NCI-H2081 treated with DMSO at 0.1 percent for 48 hours (cell line): ENCODE data around the gene MARS1.

Experiments
- DNase-seq: peaks from one replicate; lab custom pipeline; 2025; lab: John Stamatoyannopoulos, UW

The MARS1 gene

DNA sequence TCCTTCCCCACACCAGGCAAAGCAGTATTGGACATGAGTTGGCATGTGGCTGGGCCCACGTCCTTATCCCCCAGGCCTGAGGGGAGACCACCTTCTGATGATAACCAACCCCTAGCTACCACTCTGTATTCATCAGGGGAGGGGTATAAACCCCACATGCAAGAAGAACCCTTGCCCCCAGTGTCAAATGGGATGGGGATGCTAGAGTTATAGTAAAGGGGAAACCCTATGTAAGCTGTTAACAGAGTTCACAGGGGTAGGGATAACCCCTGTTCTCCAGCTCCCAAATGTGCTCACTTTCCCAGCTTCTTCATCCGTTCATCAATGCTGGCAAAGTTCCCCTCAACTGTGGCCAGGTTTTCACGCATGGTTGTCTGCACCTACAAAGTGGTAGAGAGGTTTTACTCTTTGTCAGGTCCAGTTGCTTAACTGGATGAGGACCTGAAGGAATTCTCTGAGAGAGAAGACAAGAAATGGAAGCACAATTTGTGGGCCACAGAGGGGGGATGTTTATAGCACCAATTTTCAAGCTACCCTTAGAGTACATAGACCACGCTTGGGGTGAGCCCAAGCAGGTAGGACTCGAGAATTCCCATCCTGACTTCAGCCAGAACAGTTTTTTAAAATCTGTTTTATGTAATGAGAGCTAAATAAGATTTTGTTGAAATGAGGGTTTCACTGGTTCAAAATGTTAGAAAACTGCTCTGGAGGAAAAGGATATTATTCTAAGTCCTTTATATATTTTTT, 42.7 kb downstream of the MARS1 start:
- DNase-seq, result no peak

DNA sequence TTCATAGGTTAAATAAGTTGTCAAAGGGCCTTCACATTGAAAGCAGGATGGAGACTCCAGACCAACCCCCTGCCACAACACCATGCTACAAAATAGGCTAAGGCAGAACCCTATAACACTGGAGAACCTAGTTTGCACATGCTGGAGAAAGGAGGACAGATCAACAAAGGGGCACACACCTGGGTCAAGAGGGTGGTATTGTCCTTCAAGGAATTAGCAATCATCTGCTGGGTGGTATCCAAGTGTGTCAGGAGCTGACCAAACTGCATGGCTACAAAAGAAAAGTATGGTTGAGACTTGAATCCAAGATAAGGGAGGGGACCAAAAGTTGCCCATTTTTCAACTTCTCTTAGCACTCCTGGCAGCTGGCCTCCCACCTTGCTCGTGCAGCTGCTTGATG, 44.0 kb downstream of the MARS1 start:
- DNase-seq, result no peak

GRCh38 chr12:57533108-57533507, 45.2 kb downstream of the MARS1 start:
- no peak for DNase-seq

- no peak for DNase-seq
Observed at GRCh38 chr12:57534250-57534649, 46.4 kb downstream of the MARS1 start.

DNA sequence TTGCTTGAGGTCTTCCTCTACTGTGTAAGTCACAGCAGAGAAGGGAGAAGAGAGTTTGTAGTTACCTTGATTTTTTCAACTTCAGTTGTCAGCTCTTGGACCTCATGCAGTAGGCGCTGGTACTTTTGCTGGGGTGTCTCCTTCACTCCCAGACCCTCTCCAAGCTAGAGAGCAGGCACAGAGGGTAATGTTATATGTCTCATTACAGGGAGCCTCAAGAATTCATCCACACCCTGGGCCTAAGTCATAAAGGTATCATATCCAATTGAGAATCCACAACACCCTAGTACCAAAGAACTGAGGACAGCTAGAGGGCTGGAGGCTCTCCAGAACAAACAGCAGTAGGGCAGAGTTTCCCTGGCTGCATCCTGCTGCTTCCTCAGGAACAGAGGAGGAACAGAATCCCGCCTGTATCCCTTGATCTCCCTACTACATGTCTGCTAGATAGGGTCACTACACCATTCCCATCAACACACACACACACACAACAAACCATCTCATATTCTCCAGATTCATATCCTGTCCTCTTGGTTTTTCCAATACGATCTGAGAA, 47.2 kb downstream of the MARS1 start:
- no peak for DNase-seq

- no peak for DNase-seq
Observed at GRCh38 chr12:57535764-57536596, 48.1 kb downstream of the MARS1 start.

- DNase-seq, result no peak
Observed at GRCh38 chr12:57536597-57536942, 48.7 kb downstream of the MARS1 start.

DNA sequence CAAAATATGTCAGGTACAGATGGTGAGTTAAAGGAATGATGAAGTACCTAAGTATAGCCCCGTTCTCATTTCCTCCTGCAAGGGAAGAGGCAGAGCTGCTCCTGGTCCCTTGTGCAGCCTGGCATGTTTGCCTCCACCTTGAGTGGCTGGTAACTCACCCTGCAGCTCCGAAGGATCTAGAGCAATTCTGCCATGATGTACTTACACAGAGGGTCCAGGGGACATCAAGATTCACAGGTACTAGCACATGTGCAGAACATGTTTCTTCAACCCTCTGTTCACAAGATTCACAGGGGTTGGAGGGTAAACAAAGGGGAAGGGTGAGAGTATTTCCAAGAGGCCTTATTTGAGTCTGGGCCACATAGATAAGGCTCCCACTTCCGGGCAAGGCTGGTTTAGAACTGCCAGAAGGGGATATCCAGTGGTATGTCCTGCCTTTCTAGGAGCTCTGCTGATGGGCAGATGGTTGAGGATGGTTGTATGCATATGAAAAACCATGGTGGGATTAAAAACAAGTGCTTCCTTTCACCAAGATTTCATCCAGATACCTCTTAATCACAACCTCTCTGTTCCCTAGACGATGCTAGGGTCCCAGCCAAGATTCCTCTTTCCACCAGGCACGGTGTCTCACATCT, 51.4 kb downstream of the MARS1 start:
- no peak for DNase-seq

- DNase-seq, result no peak
Observed at GRCh38 chr12:57541001-57541400, 53.1 kb downstream of the MARS1 start.

GRCh38 chr12:57541717-57542116, 53.8 kb downstream of the MARS1 start:
- DNase-seq, result no peak

GRCh38 chr12:57543581-57543980, 55.7 kb downstream of the MARS1 start:
- DNase-seq, result no peak

- no peak for DNase-seq
Observed at GRCh38 chr12:57545809-57546437, 58.1 kb downstream of the MARS1 start.

- peak; percentile 87 for DNase-seq
Observed at GRCh38 chr12:57546438-57547287, 58.8 kb downstream of the MARS1 start, which contains the start of gene DCTN2. DCTN2 (minus strand) TSS chr12:57547192; CDS start chr12:57547063, 129 bp downstream.

GRCh38 chr12:57547288-57548012, 59.6 kb downstream of the MARS1 start:
- no peak for DNase-seq

- no peak for DNase-seq
Observed at GRCh38 chr12:57548013-57548315, 60.1 kb downstream of the MARS1 start.

GRCh38 chr12:57548488-57548887, 60.6 kb downstream of the MARS1 start:
- DNase-seq, result no peak

- DNase-seq, result no peak
Observed at GRCh38 chr12:57549203-57549908, 61.5 kb downstream of the MARS1 start.

DNA sequence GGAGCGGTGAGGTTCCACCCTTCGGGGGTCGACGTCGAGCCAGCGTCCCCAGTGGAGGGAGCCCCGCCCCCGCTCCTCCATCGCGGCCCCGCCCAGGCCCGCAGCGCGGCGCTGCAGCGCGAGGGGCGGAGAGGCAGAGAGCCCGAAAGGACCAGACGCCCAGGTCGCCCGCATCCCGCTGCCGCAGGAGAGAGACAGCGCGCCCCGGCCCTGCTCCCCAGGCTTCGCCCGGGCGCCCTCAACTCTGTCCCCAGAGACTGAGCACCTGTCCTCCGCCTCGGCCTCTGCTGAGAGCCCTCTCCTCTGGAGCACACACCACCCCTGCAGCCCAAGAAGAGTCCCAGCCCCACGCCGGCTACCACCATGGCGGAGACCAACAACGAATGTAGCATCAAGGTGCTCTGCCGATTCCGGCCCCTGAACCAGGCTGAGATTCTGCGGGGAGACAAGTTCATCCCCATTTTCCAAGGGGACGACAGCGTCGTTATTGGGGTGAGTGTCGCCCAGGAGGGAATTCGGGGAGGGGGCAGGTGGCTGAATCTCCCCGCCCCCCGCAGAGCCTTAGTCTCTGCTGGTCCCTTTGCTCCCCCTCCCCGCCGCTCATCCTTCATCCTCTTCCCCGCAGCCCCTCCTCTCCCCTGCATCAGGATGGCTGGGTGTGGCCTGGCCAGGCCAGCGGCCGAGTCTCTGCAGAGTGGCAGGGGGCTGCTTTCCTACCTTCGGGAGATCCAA, 62.2 kb downstream of the MARS1 start, which contains the start of gene KIF5A:
Gene KIF5A (plus strand): TSS at position 136 of the 732 bp plus-strand sequence. CDS start 228 bp downstream, at position 364.
- DNase-seq, result no peak
